Natural killer cell treated with Interleukin-12 subunit alpha and Interleukin-12 subunit beta and Interleukin-15 and Interleukin-18, amount 100 ng/mL, for 72 hours (primary cell): Measurements from ENCODE around the gene GRM4. TPM values are rescaled to one million over a fixed set of nuclear protein-coding genes. Genes with fewer than 3 reads are reported as not detected.
A peak's percentile ranks its signal among the peaks of the same experiment; 100 is the strongest.

Experiments
- ATAC-seq, 2 donors: fragments of 150-1000 bp; cut with Tn5 transposase in 1 of 2; sonication (Bioruptor Pico), chemical (Tn5 transposase) in 1 of 2; 2 replicates each; pipeline ENCODE4 v1.10.0; 2021
- DNase-seq: peaks from one replicate; pipeline ENCODE4 v3.0.0; 2022; ENCODE audit warnings: low spot score
- H3K27ac Mint-ChIP-seq, 2 donors: 1 replicate in 1 of 2; 2 replicates in 1 of 2; pipeline ENCODE4 v1.8.0; 2022; ENCODE audit warnings: mixed read lengths in 2 of 2, mild to moderate bottlenecking in 1 of 2, moderate library complexity in 1 of 2
- H3K27me3 Mint-ChIP-seq, 2 donors: 1 replicate in 1 of 2; 2 replicates in 1 of 2; pipeline ENCODE4 v1.8.0; 2022; ENCODE audit warnings: mixed read lengths in 2 of 2
- H3K36me3 Mint-ChIP-seq: one replicate; pipeline ENCODE4 v1.8.0; 2022; ENCODE audit warnings: mixed read lengths
- H3K4me1 Mint-ChIP-seq, 2 donors: 1 replicate in 1 of 2; 2 replicates in 1 of 2; pipeline ENCODE4 v1.8.0; 2022; ENCODE audit warnings: low read depth in 2 of 2, mixed read lengths in 2 of 2, mild to moderate bottlenecking in 1 of 2
- H3K4me3 Mint-ChIP-seq: one replicate; pipeline ENCODE4 v1.8.0; 2022; ENCODE audit warnings: mixed read lengths
- H3K9me3 Mint-ChIP-seq: 2 replicates; pipeline ENCODE4 v1.8.0; 2022; ENCODE audit warnings: mixed read lengths
- total RNA-seq, 2 donors: library from RNA; stranded (reverse); gene quantifications; one replicate each; pipeline ENCODE4 v1.2.3, GENCODE V29; 2022

Gene GRM4
- total RNA-seq, 2 donors from 2014 or later = not detected

DNA sequence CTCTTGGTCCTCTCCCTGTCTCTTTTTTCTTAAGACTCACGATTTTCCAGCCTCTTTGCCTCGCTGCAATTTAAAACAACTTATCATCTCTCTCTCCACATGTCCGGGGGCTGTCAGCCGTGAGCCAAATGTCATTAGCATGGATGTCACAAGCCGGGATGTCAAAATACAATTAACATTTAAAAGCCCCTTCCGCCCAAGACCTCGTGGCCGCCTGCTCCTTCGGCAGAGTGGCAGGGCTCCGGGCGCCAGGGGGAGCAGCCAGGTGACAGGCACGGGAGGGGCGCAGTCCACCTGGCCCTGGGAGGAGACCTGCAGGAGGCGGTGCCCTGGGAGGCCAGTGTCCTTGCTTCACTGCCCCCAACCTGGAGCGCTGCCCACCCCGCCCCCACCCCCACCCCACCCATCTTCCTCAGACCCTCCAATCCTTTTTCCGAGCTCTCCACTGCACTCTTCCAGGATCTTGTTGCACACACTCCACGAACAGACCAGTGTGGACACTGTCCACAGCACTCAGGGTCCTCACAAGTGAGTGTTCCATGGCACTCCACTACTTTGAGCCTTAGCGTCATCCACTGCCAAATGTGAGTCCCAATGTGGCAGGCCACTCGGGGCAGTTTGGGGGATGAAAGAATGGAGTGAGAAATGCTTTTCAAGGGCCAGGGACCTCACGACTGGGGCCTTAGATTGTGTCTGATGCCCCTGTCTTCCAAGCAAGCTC is 5.6 kb upstream of the GRM4 start:
- peaks cover 42 to 46% of the 10 kb centered on the region in 2 donors for H3K27me3 Mint-ChIP-seq
- no peak overlapping the region for H3K4me3 Mint-ChIP-seq
- H3K36me3 Mint-ChIP-seq = no peaks in the 10 kb centered on the region
- H3K4me1 Mint-ChIP-seq = peaks cover 0 to 4% of the 10 kb centered on the region in 2 donors
- no peak for ATAC-seq
- no peaks in the 10 kb centered on the region for H3K9me3 Mint-ChIP-seq
- peak; percentile 44 for DNase-seq
- H3K27ac Mint-ChIP-seq = no peak overlapping the region

DNA sequence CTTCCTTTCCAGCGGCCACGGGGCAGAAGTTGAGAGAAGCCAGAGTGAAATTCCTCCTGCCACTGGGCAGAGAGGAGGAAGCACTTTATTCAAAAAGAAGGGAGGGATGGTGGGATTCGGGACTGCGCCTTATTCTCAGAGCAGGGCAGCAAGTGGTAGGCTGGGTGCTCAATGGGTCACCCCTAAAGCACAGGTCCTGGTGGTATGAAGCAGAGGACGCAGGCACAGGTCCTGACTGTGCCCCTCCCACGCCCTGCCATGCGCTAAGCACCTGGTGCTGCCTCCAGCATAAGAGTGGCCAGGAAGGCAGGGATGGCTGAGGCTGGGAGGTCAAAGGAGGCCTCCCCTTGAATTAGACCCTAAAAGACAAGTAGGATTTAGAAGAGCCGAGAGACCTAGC is 4.9 kb upstream of the GRM4 start:
- H3K27me3 Mint-ChIP-seq = peaks cover 45% of the 10 kb centered on the region in 2 donors
- ATAC-seq = no peak

DNA sequence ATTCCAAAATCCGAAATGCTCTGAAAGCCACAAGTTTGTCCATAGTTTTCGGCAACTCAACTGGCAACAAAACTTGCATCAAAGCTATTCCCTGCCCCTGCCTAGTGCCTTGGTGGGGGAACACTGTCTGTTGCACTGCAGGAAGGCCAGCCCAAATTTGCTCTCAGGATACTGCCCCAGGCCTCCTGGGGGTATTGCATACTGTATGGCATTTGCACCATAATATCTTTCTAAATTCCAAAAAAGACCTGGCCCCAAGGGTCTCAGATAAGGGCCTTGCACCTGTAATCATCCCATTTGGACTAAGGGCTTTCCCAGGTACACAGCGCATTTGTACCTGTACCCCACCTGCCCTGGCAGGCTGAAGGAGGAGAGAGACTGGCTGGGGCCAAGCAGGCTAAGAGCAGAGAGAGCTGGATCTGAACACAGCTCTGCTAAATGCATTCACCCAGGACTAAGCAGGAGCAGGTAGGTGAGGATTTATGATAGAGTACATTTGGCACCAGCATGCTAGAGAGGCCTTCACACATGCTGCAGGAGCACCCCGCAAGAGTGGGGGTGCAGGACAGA is 4.0 kb upstream of the GRM4 start:
- Mint-ChIP-seq H3K4me1 (peaks cover 0 to 10% of the 10 kb centered on the region in 2 donors), H3K36me3 (no peaks in the 10 kb centered on the region), H3K27ac (no peak overlapping the region), H3K27me3 (peaks cover 45 to 48% of the 10 kb centered on the region in 2 donors), H3K9me3 (no peaks in the 10 kb centered on the region), H3K4me3 (no peak overlapping the region)
- ATAC-seq (no peak), DNase-seq (peak; percentile 54)

More for the DNA sequence above, 4.9 kb upstream of the GRM4 start:
- Mint-ChIP-seq H3K4me3 (no peak overlapping the region), H3K9me3 (no peaks in the 10 kb centered on the region), H3K27ac (no peak overlapping the region), H3K36me3 (no peaks in the 10 kb centered on the region), H3K4me1 (peaks cover 0 to 7% of the 10 kb centered on the region in 2 donors)
- DNase-seq = peak; percentile 42

DNA sequence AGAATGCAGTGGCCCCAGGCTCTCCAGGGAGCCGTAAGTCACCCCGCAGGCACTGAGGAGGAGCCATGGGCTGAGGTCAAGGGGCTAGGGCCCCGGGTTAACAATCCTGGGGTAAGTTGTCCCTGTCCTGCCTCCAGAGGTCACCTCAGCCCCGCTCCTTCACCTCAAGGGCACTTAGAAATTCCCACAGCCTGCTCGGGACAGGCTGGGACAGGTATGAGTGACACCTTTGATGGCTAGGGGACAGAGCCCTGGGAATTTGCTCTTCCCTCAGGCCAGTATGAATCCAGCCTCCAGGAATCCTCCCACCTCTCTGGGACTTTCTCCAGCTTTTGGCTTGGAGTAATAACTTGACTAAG is 3.5 kb upstream of the GRM4 start:
- no peak for ATAC-seq
- H3K27ac Mint-ChIP-seq = no peak overlapping the region
- DNase-seq = peak; percentile 31
- H3K9me3 Mint-ChIP-seq = no peaks in the 10 kb centered on the region
- H3K4me3 Mint-ChIP-seq = no peak overlapping the region
- no peaks in the 10 kb centered on the region for H3K36me3 Mint-ChIP-seq
- peaks cover 45 to 46% of the 10 kb centered on the region in 2 donors for H3K27me3 Mint-ChIP-seq
- H3K4me1 Mint-ChIP-seq = peaks cover 0 to 9% of the 10 kb centered on the region in 2 donors

DNA sequence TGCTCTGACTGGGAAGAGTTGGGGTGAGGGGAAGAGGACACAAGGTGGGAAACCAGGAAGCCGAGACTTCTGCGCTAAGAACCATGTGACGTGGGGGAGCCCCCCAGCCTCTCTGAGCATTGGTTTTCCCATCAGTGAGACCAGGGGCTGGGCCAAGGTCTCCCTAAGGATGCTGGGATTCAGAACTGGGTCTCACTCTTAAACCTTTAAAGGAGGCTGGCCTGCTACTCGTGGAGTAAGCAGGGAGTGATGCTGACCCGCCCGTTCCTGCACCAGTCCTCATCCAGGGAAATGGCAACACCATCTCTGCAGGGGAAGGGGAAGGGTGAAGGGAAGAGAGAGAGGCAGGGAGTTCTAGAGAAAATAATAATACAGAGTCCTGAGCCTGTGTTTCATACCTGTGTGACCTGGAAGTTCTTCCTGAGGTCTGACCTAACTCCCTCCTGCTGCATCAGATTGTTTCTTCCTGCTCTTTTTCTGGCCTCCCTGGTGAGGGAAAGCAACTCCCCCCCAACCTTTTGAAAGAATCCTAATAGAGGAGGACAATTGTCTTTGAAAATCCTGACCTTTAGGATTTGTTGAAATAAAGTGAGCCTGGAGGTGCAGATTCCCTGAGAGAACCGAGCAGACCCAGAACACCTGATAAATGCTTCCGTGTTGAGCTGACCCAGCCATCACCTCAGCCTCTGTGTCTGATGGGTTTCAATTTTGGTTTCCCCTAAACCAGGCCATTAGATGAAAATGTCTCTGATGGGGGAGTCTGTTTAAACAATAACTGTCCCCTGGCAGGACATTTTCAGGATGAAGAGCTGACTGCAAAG is 3.0 kb upstream of the GRM4 start:
- Mint-ChIP-seq H3K4me3 (no peak overlapping the region), H3K9me3 (no peaks in the 10 kb centered on the region), H3K4me1 (peaks cover 0 to 6% of the 10 kb centered on the region in 2 donors), H3K36me3 (no peaks in the 10 kb centered on the region), H3K27ac (no peak overlapping the region), H3K27me3 (peaks cover 43 to 45% of the 10 kb centered on the region in 2 donors)
- DNase-seq (peak; percentile 12), ATAC-seq (no peak)

DNA sequence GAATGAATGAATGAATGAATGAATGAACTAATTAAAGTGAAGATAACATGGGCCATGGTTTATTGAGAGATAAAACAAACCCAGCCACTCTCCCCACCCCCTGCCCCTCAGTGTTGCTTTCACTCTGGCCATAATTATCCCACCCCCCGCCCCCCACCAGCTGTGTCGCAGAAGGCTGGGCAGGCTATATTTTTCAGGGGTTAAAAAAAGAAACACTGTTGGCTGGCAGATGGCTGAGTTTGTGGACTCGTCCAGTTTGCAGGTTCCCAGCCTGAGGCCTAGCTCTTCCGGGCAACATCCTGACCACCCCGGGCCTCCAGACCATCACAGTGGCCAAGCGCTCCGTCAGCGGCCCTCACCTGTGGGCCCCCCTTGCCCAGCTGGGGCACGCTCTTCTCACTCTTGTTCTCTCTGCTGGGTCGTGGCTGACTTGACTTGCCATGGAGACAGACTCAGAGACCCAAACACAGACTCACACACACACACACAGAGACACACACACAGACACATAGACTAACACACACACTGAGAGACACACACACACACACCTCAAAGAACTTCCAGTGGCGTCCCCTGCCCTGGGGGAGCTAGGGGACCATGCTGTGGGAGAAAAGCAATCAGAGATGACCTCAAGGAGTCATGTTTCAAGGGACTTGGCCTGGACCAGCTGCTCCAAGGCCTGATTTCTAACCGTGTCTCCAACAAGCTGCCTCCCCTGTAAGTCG is 2.2 kb upstream of the GRM4 start:
- peak; percentile 32 for DNase-seq

DNA sequence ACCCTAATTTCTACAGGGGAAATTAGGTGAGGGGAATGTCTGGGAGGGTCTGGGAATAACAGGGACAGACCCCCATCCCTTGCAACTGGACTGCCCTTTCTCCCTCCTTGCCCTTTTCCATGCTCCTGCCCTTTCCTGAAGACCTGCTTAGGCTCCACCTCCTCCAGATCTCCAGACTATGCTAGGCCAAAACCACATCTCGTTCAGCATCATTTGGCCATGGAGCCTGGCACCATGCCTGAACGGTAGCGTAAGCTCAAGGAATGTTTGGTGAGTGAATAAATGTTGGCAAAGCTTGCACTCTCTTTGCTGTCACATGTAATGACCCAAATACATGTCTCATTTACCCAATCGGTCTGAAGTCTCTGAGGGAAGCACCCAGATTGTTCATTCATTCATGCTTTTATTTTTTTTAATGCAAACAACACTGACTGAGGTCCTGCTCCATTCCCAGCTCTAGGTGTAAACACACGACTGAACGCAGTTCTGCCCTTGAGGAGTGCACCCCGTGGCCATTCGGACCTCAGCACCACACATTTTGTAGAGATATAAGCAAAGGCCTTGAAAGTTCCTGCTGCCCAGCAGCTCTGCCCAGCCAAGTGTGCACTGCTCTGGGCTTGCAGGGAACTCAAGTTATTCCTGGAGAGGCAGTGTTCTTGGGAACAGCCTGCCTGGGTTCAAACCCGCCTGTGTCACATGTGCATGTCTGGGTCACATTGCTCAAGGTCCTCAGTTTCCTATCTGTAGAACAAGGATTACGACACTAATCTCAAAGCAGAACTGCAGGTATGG is 1.1 kb upstream of the GRM4 start:
- Mint-ChIP-seq H3K36me3 (no peaks in the 10 kb centered on the region), H3K27ac (no peak overlapping the region), H3K4me1 (peaks cover 0 to 6% of the 10 kb centered on the region in 2 donors), H3K4me3 (no peak overlapping the region), H3K27me3 (peaks cover 40 to 43% of the 10 kb centered on the region in 2 donors), H3K9me3 (no peaks in the 10 kb centered on the region)
- ATAC-seq (no peak), DNase-seq (peak; percentile 39)

More for the DNA sequence above, 2.2 kb upstream of the GRM4 start:
- no peaks in the 10 kb centered on the region for H3K9me3 Mint-ChIP-seq
- no peak for ATAC-seq
- H3K4me3 Mint-ChIP-seq = no peak overlapping the region
- no peaks in the 10 kb centered on the region for H3K36me3 Mint-ChIP-seq
- peaks cover 41 to 45% of the 10 kb centered on the region in 2 donors for H3K27me3 Mint-ChIP-seq
- no peak overlapping the region for H3K27ac Mint-ChIP-seq
- peaks cover 0 to 6% of the 10 kb centered on the region in 2 donors for H3K4me1 Mint-ChIP-seq

DNA sequence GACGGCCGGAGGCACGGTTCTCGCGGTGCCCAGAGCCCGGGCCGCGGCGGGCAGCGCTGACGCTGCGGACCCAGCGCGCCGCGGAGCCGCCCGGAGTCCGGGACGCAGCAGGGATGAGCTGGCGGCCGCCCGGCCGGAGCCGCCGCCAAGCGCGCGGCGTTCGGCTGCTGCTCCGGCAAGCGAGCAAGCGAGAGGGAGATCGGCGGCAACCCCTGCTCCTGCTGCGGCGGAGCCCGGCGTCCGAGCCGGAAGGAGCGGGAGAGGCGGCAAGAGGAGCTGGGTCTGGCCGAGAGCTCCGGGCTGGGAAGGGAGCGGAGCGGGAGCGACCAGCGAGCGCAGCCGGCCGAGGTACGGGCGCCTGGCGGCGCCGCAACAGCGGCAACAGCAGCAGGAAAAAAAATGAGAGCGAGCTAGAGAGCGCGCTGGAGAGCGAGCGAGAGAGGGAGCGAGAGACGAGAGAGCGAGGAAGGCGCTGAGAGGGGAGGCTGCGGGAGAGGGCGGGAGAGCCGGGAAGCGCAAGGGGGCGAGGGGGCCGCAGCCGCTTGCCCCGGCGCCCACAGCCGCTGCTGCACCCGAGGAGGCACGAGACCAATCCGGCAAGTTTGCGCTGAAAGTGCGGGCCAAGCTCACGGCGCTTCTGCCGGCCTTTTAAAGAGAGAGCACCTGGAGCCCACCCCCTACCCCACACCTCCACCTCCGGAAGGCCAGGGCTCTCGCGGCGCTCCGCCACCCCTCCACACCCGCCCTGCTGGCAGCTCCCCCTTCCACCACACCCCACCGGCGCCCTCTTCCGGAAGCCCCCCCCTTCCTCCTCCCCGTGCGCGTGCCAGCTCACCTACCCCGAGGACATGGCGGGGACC is 496 bp downstream of the GRM4 start:
- Mint-ChIP-seq H3K27ac (no peak overlapping the region), H3K36me3 (no peaks in the 10 kb centered on the region), H3K4me3 (peak overlapping the region; percentile 41), H3K4me1 (peaks cover 0 to 6% of the 10 kb centered on the region in 2 donors), H3K9me3 (no peaks in the 10 kb centered on the region), H3K27me3 (peaks cover 40 to 43% of the 10 kb centered on the region in 2 donors)
- peak in 1 of 2 donors; percentile 40 for ATAC-seq
- DNase-seq = peak; percentile 57

DNA sequence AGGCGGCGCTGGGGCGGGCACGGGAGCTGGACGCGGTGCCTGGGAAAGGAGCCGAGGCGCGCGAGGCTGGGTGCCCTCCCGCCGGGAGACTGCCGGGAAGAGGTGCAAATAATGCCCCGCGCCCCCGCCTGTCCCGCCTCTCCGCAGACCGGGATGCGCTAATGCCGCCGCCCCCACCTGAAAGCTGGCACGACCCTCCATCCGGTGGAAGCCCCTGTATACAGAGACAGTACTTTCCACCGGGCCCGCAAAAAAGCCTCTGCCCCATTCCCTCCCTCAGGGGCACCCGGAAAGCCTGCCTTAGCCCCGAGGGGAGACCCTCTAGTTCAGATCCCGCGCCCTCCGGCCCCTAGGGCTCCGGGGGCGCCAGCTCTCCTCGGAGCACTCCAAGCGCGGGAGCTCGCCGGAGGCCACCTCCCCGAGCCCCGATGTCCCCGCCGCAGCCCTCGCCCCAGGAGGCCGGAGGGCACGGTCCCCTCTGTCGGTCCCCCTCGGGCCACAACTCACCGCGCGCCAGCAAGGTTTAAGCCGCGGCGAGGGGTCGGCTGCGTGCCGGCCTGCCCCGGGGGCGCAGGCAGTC is 1.2 kb downstream of the GRM4 start:
- H3K4me1 Mint-ChIP-seq = peaks cover 0 to 6% of the 10 kb centered on the region in 2 donors
- no peaks in the 10 kb centered on the region for H3K36me3 Mint-ChIP-seq
- H3K4me3 Mint-ChIP-seq = no peak overlapping the region
- DNase-seq = peak; percentile 32
- peaks cover 40 to 44% of the 10 kb centered on the region in 2 donors for H3K27me3 Mint-ChIP-seq
- ATAC-seq = no peak
- H3K9me3 Mint-ChIP-seq = no peaks in the 10 kb centered on the region
- no peak overlapping the region for H3K27ac Mint-ChIP-seq

DNA sequence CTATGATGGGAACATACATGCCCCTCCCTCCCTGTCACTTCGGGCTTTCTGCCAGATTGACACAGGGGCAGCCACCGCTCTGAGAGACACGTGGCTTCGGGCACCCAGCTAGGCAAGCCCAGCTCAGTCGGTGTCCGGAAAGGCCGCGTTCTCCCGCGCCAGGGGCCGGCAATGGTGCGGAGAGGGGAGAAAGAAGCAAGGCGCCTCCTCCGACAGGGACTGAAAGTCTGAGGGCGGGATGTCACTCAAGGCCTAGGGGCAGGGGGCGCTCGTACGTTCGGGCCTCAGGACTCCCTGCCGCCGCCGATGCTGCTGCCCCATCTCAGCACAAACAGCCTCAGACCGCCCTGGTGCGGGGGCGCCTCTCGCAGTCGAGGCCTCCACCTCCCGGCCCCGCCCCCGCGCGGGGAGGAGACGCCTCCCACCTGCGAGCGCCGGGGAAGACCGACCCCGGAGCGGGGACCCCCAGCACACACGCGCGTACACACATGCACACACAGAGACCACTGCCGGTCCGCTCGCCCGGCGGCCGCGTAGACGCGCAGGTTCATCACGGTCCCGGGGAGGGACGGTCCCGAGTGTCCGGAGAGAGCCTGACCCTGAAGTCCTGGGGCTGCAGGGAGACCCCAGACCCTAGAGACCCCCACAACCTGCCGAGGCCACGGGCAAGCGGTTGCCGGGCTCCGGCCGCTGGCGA is 1.9 kb downstream of the GRM4 start:
- H3K27me3 Mint-ChIP-seq = peaks cover 45 to 49% of the 10 kb centered on the region in 2 donors
- H3K4me3 Mint-ChIP-seq = no peak overlapping the region
- H3K9me3 Mint-ChIP-seq = no peaks in the 10 kb centered on the region
- H3K36me3 Mint-ChIP-seq = no peaks in the 10 kb centered on the region
- peaks cover 0 to 6% of the 10 kb centered on the region in 2 donors for H3K4me1 Mint-ChIP-seq
- ATAC-seq (no peak), DNase-seq (peak; percentile 34)
- H3K27ac Mint-ChIP-seq = no peak overlapping the region

DNA sequence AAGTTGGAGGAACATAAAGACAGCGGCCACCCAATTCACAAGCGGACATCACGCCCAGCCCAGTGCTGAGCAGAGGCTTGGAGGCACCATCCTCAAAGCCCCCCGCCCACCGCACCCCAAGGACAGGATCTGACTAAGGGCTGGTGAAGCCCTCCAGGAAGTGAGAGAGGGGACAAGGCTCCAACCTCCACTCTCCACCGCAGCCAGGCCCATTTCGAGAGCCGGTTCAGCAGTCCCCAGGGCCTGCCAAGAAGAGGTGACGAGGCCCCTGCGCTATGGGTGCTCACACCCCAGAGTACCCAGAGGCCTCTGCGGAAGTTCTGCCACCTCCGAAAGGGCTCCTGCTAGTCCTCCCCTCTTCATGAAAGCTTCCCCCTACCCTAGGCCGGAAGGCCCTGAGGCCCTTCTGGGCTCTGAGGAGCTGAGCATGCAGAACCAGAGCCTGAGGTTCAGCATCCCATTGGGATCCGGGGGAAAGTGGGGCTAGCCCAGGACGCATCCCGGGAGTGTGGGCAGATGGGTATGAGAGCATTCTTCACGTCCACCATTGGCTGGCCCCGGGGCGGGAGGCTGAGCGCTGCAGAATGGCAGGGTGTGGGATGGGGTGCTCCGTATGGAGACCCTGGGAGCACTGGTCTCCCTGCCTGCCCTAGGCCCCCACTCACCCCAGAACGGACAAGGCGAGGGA is 2.5 kb downstream of the GRM4 start:
- Mint-ChIP-seq H3K9me3 (no peaks in the 10 kb centered on the region), H3K27me3 (peaks cover 45 to 52% of the 10 kb centered on the region in 2 donors), H3K27ac (no peak overlapping the region), H3K4me3 (no peak overlapping the region), H3K4me1 (peaks cover 0 to 6% of the 10 kb centered on the region in 2 donors), H3K36me3 (no peaks in the 10 kb centered on the region)
- ATAC-seq (no peak), DNase-seq (peak; percentile 48)
